LNCAP (cell line): ENCODE results near the gene ELP4.

ENCODE experiments used
- CTCF ChIP-seq: fragments of 450-650 bp; IDR thresholded peaks from 2 replicates; pipeline ENCODE4 v1.5.1; 2017; ENCODE audit warnings: mild to moderate bottlenecking

ELP4 gene

GRCh38 chr11:31521497-31522150, 12.1 kb downstream of the ELP4 start:
- no peak for TF ChIP-seq CTCF

- no peak for TF ChIP-seq CTCF
These were observed 19.6 kb downstream of the ELP4 start for GRCh38 chr11:31529189-31529588.

- TF ChIP-seq CTCF = no peak
These were observed 20.1 kb downstream of the ELP4 start for GRCh38 chr11:31529701-31530100.

GRCh38 chr11:31531293-31531692, 21.7 kb downstream of the ELP4 start:
- no peak for TF ChIP-seq CTCF

- TF ChIP-seq CTCF = no peak
These were observed 25.9 kb downstream of the ELP4 start for GRCh38 chr11:31535479-31535878.

- no peak for TF ChIP-seq CTCF
These were observed 33.3 kb downstream of the ELP4 start for GRCh38 chr11:31542862-31543261.

GRCh38 chr11:31555938-31556337, 46.4 kb downstream of the ELP4 start:
- TF ChIP-seq CTCF = no peak

- TF ChIP-seq CTCF = no peak
These were observed 48.4 kb downstream of the ELP4 start for GRCh38 chr11:31558001-31558400.
